CD4-positive, alpha-beta memory T cell (primary cell): ENCODE results near the gene MED13L. TPM values are rescaled to one million over a fixed set of nuclear protein-coding genes. Genes with fewer than 3 reads are reported as not detected.
A peak's percentile ranks its signal among the peaks of the same experiment; 100 is the strongest.

Experiments used
- CTCF ChIA-PET: fragments of 350-600 bp; sonication (Branson Sonifier 250); formaldehyde crosslinking; loops from one replicate; lab custom pipeline; 2021; ENCODE audit warnings: inconsistent platforms; ENCODE audit not compliant: partially characterized antibody; lab: Charles Lee
- POLR2A ChIA-PET: fragments of 350-600 bp; sonication (Branson Sonifier 250); formaldehyde crosslinking; loops from one replicate; lab custom pipeline; 2021; ENCODE audit not compliant: partially characterized antibody; lab: Charles Lee
- DNase-seq, 5 donors: peaks; one replicate each; pipeline versions ENCODE4 v3.0.0 to v3.0.0-alpha.2; 2020 to 2022; ENCODE audit warnings: mixed read lengths in 1 of 5
- H3K27ac ChIP-seq: one replicate; pipeline ENCODE4 v1.7.0; 2013; ENCODE audit warnings: low read depth, low read length
- H3K27me3 ChIP-seq: 2 replicates; pipeline ENCODE4 v1.7.0; 2013; ENCODE audit warnings: mild to moderate bottlenecking, low read length, moderate library complexity; ENCODE audit not compliant: insufficient read depth
- H3K36me3 ChIP-seq: 2 replicates; pipeline ENCODE4 v1.7.0; 2013; ENCODE audit warnings: mild to moderate bottlenecking, low read length, moderate library complexity; ENCODE audit not compliant: insufficient read depth
- H3K4me1 ChIP-seq: 2 replicates; pipeline ENCODE4 v1.7.0; 2013; ENCODE audit warnings: mild to moderate bottlenecking, low read length, moderate library complexity; ENCODE audit not compliant: insufficient read depth
- H3K4me3 ChIP-seq, 2 donors: one replicate each; pipeline ENCODE4 v1.7.0; 2013; ENCODE audit warnings: low read length in 2 of 2, mild to moderate bottlenecking in 1 of 2
- H3K9me3 ChIP-seq, 2 donors: one replicate each; pipeline ENCODE4 v1.7.0; 2013; ENCODE audit warnings: low read length in 2 of 2, control low read depth in 1 of 2; ENCODE audit not compliant: control insufficient read depth in 1 of 2
- H3K27ac Mint-ChIP-seq, 7 donors: one replicate each; pipeline ENCODE4 v1.8.0; 2020 to 2021; ENCODE audit warnings: mixed read lengths in 7 of 7, mild to moderate bottlenecking in 6 of 7, inconsistent platforms in 3 of 7, moderate library complexity in 3 of 7
- H3K27me3 Mint-ChIP-seq, 2 donors: one replicate each; pipeline ENCODE4 v1.8.0; 2020 to 2021; ENCODE audit warnings: mixed read lengths in 2 of 2
- H3K36me3 Mint-ChIP-seq, 2 donors: one replicate each; pipeline ENCODE4 v1.8.0; 2020 to 2021; ENCODE audit warnings: mixed read lengths in 2 of 2, inconsistent platforms in 1 of 2, mild to moderate bottlenecking in 1 of 2
- H3K4me1 Mint-ChIP-seq, 4 donors: one replicate each; pipeline ENCODE4 v1.8.0; 2020 to 2021; ENCODE audit warnings: mixed read lengths in 4 of 4, mild to moderate bottlenecking in 1 of 4
- H3K4me3 Mint-ChIP-seq, 8 donors: one replicate each; pipeline ENCODE4 v1.8.0; 2020 to 2021; ENCODE audit warnings: mixed read lengths in 8 of 8, mild to moderate bottlenecking in 7 of 8, moderate library complexity in 6 of 8, inconsistent platforms in 3 of 8
- H3K9me3 Mint-ChIP-seq, 8 donors: one replicate each; pipeline ENCODE4 v1.8.0; 2020 to 2021; ENCODE audit warnings: mixed read lengths in 8 of 8, mild to moderate bottlenecking in 5 of 8, inconsistent platforms in 3 of 8, moderate library complexity in 1 of 8
- intact Hi-C: fragments of 100-400 bp; cut with micrococcal nuclease; formaldehyde crosslinking; loops from one replicate; pipeline ENCODE4 v1.15.1; 2023
- polyA plus RNA-seq, 2 donors: library from polyadenylated mRNA; unstranded; fragments of 300-500 nt; fragmentation: Illumina TruSeq; gene quantifications; one replicate each; pipeline ENCODE4 v1.2.3, GENCODE V29; 2021
- total RNA-seq, 2 experiments: library from RNA; stranded (reverse); gene quantifications; one replicate each; pipeline ENCODE4 v1.2.3, GENCODE V29; 2021

Gene MED13L
- total and polyA plus RNA-seq, 4 experiments from 2014 or later: 3.8 to 156 (median 81.1) TPM

DNA sequence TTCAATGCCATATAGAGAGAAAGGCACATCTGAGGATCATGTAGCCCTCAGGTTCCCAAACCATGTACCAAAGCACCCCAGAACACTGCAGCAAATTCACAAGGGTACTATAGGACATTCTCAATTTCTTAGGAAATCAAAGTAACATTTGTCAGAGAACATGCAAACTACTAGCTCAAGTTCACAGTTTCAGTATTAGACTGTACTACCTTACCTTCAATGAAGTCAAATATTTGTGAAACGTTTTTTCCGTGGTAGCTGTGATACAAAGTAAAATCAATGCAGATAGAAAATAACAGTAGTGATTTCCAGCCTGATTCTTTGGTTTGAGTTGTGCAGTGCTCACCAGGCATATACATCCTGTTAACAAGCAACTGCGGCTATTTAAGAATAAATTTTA, 197.1 kb downstream of the MED13L start:
- no peaks in the 10 kb centered on the region for H3K4me1 ChIP-seq
- intact Hi-C loops: no loop called here
- POLR2A ChIA-PET: no interaction called here
- DNase-seq: no peak
- H3K27ac ChIP-seq: no peak overlapping the region
- Mint-ChIP-seq H3K27ac (no peak overlapping the region), H3K4me1 (peaks cover 6 to 16% (median 11%) of the 10 kb centered on the region in 4 donors), H3K36me3 (peaks cover 0 to 6% of the 10 kb centered on the region in 2 donors), H3K4me3 (no peak overlapping the region), H3K27me3 (no peaks in the 10 kb centered on the region), H3K9me3 (no peaks in the 10 kb centered on the region)
- H3K27me3 ChIP-seq: no peaks in the 10 kb centered on the region
- no peaks in the 10 kb centered on the region for H3K36me3 ChIP-seq
- H3K4me3 ChIP-seq: no peak overlapping the region
- no peaks in the 10 kb centered on the region for H3K9me3 ChIP-seq
- CTCF ChIA-PET: interaction anchor here (0.6 to 1.6 kb wide), 3 partner anchors 12 to 155 kb away, joined by 4 to 5 read pairs (median 4); no protein-coding TSS in a partner anchor

DNA sequence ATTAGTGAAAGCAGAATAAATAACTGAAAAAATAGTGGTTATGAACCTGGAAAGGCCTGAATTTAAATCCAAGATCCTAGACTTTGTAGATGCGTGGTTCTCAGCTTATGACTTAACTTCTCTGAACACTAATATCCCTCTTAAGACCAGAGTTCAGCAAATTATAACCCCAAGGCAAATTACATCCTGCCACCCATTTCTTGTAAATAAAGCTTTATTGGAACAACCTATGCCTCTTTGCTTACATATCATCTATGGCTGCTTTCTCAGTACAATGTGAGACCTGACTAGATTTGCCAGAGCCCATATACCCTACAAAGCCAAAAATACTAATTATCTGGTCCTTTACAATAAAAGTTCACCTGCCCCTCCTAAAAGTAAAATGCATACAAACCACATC, 199.1 kb downstream of the MED13L start:
- POLR2A ChIA-PET: no interaction called here
- Mint-ChIP-seq H3K4me3 (no peak overlapping the region), H3K4me1 (peaks cover 10 to 19% (median 17%) of the 10 kb centered on the region in 4 donors), H3K9me3 (no peaks in the 10 kb centered on the region), H3K27ac (no peak overlapping the region), H3K27me3 (no peaks in the 10 kb centered on the region), H3K36me3 (peaks cover 0 to 3% of the 10 kb centered on the region in 2 donors)
- CTCF ChIA-PET: no interaction called here
- Histone ChIP-seq H3K9me3 (no peaks in the 10 kb centered on the region), H3K27me3 (no peaks in the 10 kb centered on the region), H3K36me3 (no peaks in the 10 kb centered on the region), H3K4me3 (no peak overlapping the region), H3K27ac (no peak overlapping the region), H3K4me1 (no peaks in the 10 kb centered on the region)
- no peak for DNase-seq
- intact Hi-C loops: no loop called here

DNA sequence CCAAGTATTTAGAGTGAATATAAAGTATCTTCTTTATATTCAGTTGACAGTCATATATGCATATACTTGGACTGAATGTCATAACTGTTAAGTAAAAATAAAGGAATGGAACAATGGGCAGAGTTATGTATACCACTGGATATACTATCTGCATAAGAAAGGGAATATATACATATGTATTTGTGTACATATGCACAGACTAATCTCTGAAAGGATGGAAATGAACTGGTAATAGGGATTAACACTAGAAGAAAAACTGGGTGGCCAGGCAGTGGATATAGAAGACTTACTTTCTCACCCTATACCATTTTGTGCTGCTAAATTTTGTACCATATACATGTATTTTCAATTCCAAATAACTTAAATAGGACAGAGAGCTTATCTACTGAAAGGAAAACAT, 200.1 kb downstream of the MED13L start:
- Histone ChIP-seq H3K36me3 (no peaks in the 10 kb centered on the region), H3K9me3 (no peaks in the 10 kb centered on the region), H3K27ac (no peak overlapping the region), H3K27me3 (no peaks in the 10 kb centered on the region), H3K4me3 (no peak overlapping the region), H3K4me1 (no peaks in the 10 kb centered on the region)
- H3K27ac Mint-ChIP-seq: no peak overlapping the region
- ChIA-PET POLR2A (no interaction called here), CTCF (interaction anchor here (1.1 kb wide), 1 partner anchor 9 kb away, joined by 3 read pairs; no protein-coding TSS in a partner anchor)
- H3K9me3 Mint-ChIP-seq: no peaks in the 10 kb centered on the region
- no peaks in the 10 kb centered on the region for H3K27me3 Mint-ChIP-seq
- intact Hi-C loops: no loop called here
- no peak for DNase-seq
- H3K4me3 Mint-ChIP-seq: no peak overlapping the region
- peaks cover 0 to 2% of the 10 kb centered on the region in 2 donors for H3K36me3 Mint-ChIP-seq
- H3K4me1 Mint-ChIP-seq: peaks cover 11 to 19% (median 16%) of the 10 kb centered on the region in 4 donors

DNA sequence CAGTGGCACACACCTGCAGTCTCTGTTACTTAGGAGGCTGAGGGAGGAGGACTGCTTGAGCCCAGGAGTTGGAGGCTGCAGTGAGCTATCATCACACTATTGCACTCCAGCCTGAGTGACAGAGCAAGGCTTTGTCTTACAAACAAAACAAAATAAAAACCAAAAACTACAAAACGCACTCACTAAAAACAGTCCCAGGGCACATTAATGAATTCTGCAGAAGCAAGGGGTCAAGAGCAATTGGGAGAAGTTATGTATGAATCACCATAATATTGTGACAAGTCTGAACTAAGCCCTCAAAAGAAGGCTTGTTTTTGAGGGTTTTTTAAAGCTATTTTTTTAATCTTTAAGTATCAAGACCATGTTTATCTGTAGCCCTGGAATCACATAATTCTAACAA, 201.1 kb downstream of the MED13L start:
- H3K9me3 ChIP-seq: no peaks in the 10 kb centered on the region
- CTCF ChIA-PET: interaction anchor here (1.1 kb wide), 1 partner anchor 10 kb away, joined by 3 read pairs; no protein-coding TSS in a partner anchor
- no peak overlapping the region for H3K27ac ChIP-seq
- no peak overlapping the region for H3K4me3 Mint-ChIP-seq
- H3K27me3 ChIP-seq: no peaks in the 10 kb centered on the region
- intact Hi-C loops: no loop called here
- H3K36me3 Mint-ChIP-seq: no peaks in the 10 kb centered on the region
- POLR2A ChIA-PET: no interaction called here
- H3K4me1 Mint-ChIP-seq: peaks cover 14 to 23% (median 17%) of the 10 kb centered on the region in 4 donors
- H3K36me3 ChIP-seq: no peaks in the 10 kb centered on the region
- H3K9me3 Mint-ChIP-seq: no peaks in the 10 kb centered on the region
- DNase-seq: no peak
- no peak overlapping the region for H3K27ac Mint-ChIP-seq
- H3K4me3 ChIP-seq: no peak overlapping the region
- no peaks in the 10 kb centered on the region for H3K27me3 Mint-ChIP-seq
- no peaks in the 10 kb centered on the region for H3K4me1 ChIP-seq

DNA sequence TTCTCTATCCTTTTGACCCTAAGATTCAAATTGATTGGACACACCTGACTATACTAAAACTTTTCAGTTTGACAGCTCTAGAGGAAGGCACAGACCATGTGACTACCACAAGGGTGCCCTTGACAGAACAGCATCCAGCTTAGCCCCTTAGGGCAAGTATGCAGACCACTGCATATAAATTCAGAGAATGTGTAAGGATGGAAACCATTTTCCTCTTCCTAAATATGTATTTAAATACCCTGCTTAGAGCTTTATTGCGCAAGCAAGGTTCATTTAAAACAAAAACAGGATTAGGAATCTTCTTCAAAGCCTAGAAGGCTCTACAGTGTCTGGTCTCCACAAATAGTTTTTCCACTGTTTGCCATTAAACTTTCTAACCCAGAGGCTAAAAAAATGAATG, 202.8 kb downstream of the MED13L start:
- Mint-ChIP-seq H3K36me3 (no peaks in the 10 kb centered on the region), H3K27me3 (no peaks in the 10 kb centered on the region), H3K9me3 (no peaks in the 10 kb centered on the region), H3K4me1 (peaks cover 11 to 26% (median 15%) of the 10 kb centered on the region in 4 donors), H3K27ac (peak overlapping the region in 2 of 7 donors; percentile 31 to 42), H3K4me3 (no peak overlapping the region)
- intact Hi-C loops: no loop called here
- H3K27me3 ChIP-seq: no peaks in the 10 kb centered on the region
- DNase-seq: no peak
- POLR2A ChIA-PET: no interaction called here
- H3K27ac ChIP-seq: no peak overlapping the region
- H3K36me3 ChIP-seq: no peaks in the 10 kb centered on the region
- H3K4me3 ChIP-seq: no peak overlapping the region
- H3K4me1 ChIP-seq: no peaks in the 10 kb centered on the region
- no peaks in the 10 kb centered on the region for H3K9me3 ChIP-seq
- CTCF ChIA-PET: interaction anchor here (0.9 kb wide), 1 partner anchor 524 kb away, joined by 3 read pairs; no protein-coding TSS in a partner anchor

DNA sequence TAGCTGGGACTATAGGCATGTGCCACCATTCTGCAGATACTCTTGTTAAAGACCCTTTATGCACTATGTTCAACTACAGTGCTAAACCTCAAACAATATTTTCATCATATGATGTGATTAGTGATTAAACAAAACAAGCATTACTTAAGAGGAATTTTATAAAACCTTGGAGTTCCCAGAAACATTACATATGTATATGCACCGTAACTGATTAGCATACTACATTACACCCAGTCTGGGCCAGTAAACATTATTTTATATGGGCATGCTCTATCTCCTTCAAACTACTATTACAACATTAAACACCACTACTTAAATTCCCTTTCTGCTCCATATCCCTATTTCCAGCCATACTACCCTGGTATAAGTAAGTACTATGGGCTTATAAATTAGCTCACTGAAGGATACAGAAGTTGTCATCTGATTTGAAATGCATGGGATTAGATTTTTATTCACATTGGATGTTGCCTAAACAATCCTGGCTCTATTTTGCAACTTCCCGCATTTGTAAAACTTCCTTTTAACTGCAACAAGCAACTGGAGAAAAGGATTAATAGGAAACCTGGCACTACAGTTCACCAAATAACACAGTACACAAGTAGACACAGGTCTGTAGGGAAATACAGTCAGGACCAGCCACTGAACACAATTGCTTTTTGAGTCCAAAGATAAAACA, 205.8 kb downstream of the MED13L start:
- POLR2A ChIA-PET: no interaction called here
- no peaks in the 10 kb centered on the region for H3K27me3 Mint-ChIP-seq
- peak overlapping the region in 3 of 7 donors; percentile 5 to 59 (median 19) for H3K27ac Mint-ChIP-seq
- CTCF ChIA-PET: no interaction called here
- H3K9me3 Mint-ChIP-seq: no peaks in the 10 kb centered on the region
- intact Hi-C loops: no loop called here
- H3K4me1 ChIP-seq: peaks cover 4% of the 10 kb centered on the region
- peaks cover 24 to 46% (median 28%) of the 10 kb centered on the region in 4 donors for H3K4me1 Mint-ChIP-seq
- H3K27me3 ChIP-seq: no peaks in the 10 kb centered on the region
- DNase-seq: no peak
- H3K9me3 ChIP-seq: no peaks in the 10 kb centered on the region
- H3K36me3 ChIP-seq: no peaks in the 10 kb centered on the region
- no peaks in the 10 kb centered on the region for H3K36me3 Mint-ChIP-seq
- no peak overlapping the region for H3K4me3 ChIP-seq
- no peak overlapping the region for H3K4me3 Mint-ChIP-seq
- no peak overlapping the region for H3K27ac ChIP-seq

DNA sequence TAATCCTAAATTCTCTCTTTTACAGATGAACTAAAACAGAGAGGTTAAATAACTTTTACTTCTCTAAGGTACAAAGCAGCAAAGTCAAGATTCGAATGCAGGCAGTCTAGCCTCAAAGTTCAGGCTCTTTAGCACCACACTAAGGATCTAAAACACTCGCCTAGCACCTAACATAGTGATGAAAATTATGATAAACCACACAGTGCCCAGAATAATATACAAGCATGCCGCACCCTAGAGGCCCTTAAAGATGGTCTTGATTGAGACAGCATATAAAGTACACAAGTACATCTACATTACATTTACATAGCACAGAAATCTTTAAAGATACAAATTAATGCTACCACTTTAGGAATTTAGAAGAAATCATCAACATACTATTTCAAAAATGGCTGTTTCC, 207.0 kb downstream of the MED13L start:
- ChIA-PET CTCF (no interaction called here), POLR2A (no interaction called here)
- Mint-ChIP-seq H3K27ac (peak overlapping the region in 2 of 7 donors; percentile 1 to 9), H3K27me3 (no peaks in the 10 kb centered on the region), H3K4me3 (no peak overlapping the region), H3K4me1 (peaks cover 22 to 53% (median 29%) of the 10 kb centered on the region in 4 donors), H3K36me3 (no peaks in the 10 kb centered on the region), H3K9me3 (no peaks in the 10 kb centered on the region)
- Histone ChIP-seq H3K4me3 (no peak overlapping the region), H3K4me1 (peaks cover 13% of the 10 kb centered on the region), H3K27me3 (no peaks in the 10 kb centered on the region), H3K9me3 (no peaks in the 10 kb centered on the region), H3K36me3 (no peaks in the 10 kb centered on the region), H3K27ac (no peak overlapping the region)
- intact Hi-C loops: no loop called here
- DNase-seq: no peak
